K562 (cell line): Measurements from ENCODE around the gene CRIP3. TPM values are rescaled to one million over a fixed set of nuclear protein-coding genes. Genes with fewer than 3 reads are reported as not detected.
A peak's percentile ranks its signal among the peaks of the same experiment; 100 is the strongest.

ENCODE experiments used
- ARID3A ChIP-seq: IDR thresholded peaks from 2 replicates; pipeline ENCODE4 v1.6.1; 2012; ENCODE audit warnings: low read depth, low read length, improper control_type of control experiment, borderline replicate concordance
- ATF6 ChIP-seq: sonication (generic); formaldehyde crosslinking; IDR thresholded peaks from 2 replicates; pipeline ENCODE4 v1.4.0; 2020; ENCODE audit warnings: mild to moderate bottlenecking, missing genetic modification reagents
- BCOR ChIP-seq: fragments of 450-650 bp; IDR thresholded peaks from 2 replicates; pipeline ENCODE4 v1.6.1; 2016
- BMI1 ChIP-seq: fragments of 150-350 bp; IDR thresholded peaks from 2 replicates; pipeline ENCODE4 v1.6.1; 2014; ENCODE audit warnings: low read length
- ELK1 ChIP-seq: sonication (generic); formaldehyde crosslinking; IDR thresholded peaks from 2 replicates; pipeline ENCODE4 v1.8.1; 2022; ENCODE audit warnings: missing genetic modification reagents
- HES1 ChIP-seq: fragments of 450-650 bp; IDR thresholded peaks from 2 replicates; pipeline ENCODE4 v1.6.1; 2016; ENCODE audit warnings: low read depth, mild to moderate bottlenecking, moderate library complexity
- HIVEP1 ChIP-seq: fragments of 250-450 bp; sonication (Bioruptor Pico); IDR thresholded peaks from 2 replicates; pipeline ENCODE4 v1.4.0; 2020; ENCODE audit warnings: mild to moderate bottlenecking
- HMGN3 ChIP-seq: IDR thresholded peaks from 2 replicates; pipeline ENCODE4 v1.6.1; 2011; ENCODE audit warnings: borderline replicate concordance, low read depth, mild to moderate bottlenecking, mixed read lengths, low read length; ENCODE audit not compliant: insufficient read length; ENCODE audit errors: extremely low read depth
- JUN ChIP-seq, 2 experiments: sonication (generic) in 1 of 2; formaldehyde crosslinking in 1 of 2; IDR thresholded peaks; 2 replicates each; pipeline versions ENCODE4 v1.6.1 to v1.8.0; 2012 to 2022; ENCODE audit warnings: borderline replicate concordance in 2 of 2, mild to moderate bottlenecking in 2 of 2, improper control_type of control experiment in 1 of 2, low read depth in 1 of 2, low read length in 1 of 2, missing genetic modification reagents in 1 of 2
- KHSRP ChIP-seq: fragments of 450-650 bp; IDR thresholded peaks from 2 replicates; pipeline ENCODE4 v1.6.1; 2017
- MAFK ChIP-seq: IDR thresholded peaks from 2 replicates; pipeline ENCODE4 v1.6.1; 2011; ENCODE audit warnings: low read length, improper control_type of control experiment
- MCM3 ChIP-seq: fragments of 450-650 bp; IDR thresholded peaks from 2 replicates; pipeline ENCODE4 v1.6.1; 2016
- NUFIP1 ChIP-seq: fragments of 450-650 bp; IDR thresholded peaks from 2 replicates; pipeline ENCODE4 v1.6.1; 2018; ENCODE audit not compliant: partially characterized antibody
- PYGO2 ChIP-seq: fragments of 450-650 bp; IDR thresholded peaks from 2 replicates; pipeline ENCODE4 v1.6.1; 2016; ENCODE audit warnings: mild to moderate bottlenecking, missing genetic modification characterization, moderate library complexity, missing compliant biosample characterization
- XRCC3 ChIP-seq: fragments of 450-650 bp; IDR thresholded peaks from 2 replicates; pipeline ENCODE4 v1.6.1; 2017; ENCODE audit warnings: mild to moderate bottlenecking, moderate library complexity
- ZBTB7A ChIP-seq: IDR thresholded peaks from 2 replicates; pipeline ENCODE4 v1.6.1; 2011; ENCODE audit warnings: low read depth, mild to moderate bottlenecking, low read length, moderate library complexity, borderline replicate concordance; ENCODE audit not compliant: control insufficient read depth
- ZFP36 ChIP-seq: fragments of 150-350 bp; IDR thresholded peaks from 2 replicates; pipeline ENCODE4 v1.6.1; 2018; ENCODE audit warnings: low read length, low read depth; ENCODE audit not compliant: partially characterized antibody
- ZHX1 ChIP-seq: fragments of 150-350 bp; conservative IDR thresholded peaks from 2 replicates; pipeline ENCODE4 v1.6.1; 2014; ENCODE audit warnings: low read length
- ZKSCAN8 ChIP-seq: fragments of 200-800 bp; sonication (Bioruptor generic); IDR thresholded peaks from 2 replicates; pipeline ENCODE4 v1.6.1; 2016; ENCODE audit warnings: missing genetic modification characterization, missing compliant biosample characterization
- ZNF551 ChIP-seq: fragments of 250-450 bp; sonication (Bioruptor Pico); IDR thresholded peaks from 2 replicates; pipeline ENCODE4 v1.5.0; 2021; ENCODE audit warnings: mild to moderate bottlenecking, moderate library complexity
- ZNF561 ChIP-seq: fragments of 450-650 bp; formaldehyde crosslinking; conservative IDR thresholded peaks from 2 replicates; pipeline ENCODE4 v1.4.0; 2020; ENCODE audit warnings: mild to moderate bottlenecking, moderate library complexity
- polyA plus RNA-seq, 8 experiments: library from polyadenylated mRNA; depleted of rRNA in 4 of 8; stranded (reverse) in 5 of 8; unstranded in 3 of 8; fragments of >200 nt; fragmentation: Nextera tagmentation in 2 of 8; fragmentation: Illumina TruSeq in 1 of 8; extraction: Ambion mirVana in 2 of 8; extraction: Trizol in 1 of 8; gene quantifications; 2 replicates each; pipeline versions ENCODE4 v1.2.1 to v1.2.3, GENCODE V29; 2011 to 2014; ENCODE audit warnings: inconsistent platforms in 1 of 8, missing spikeins in 1 of 8
- total RNA-seq, 7 experiments: library from RNA; depleted of rRNA in 6 of 7; stranded (reverse); fragments of >200 nt in 6 of 7; fragmentation: Illumina TruSeq in 2 of 7; extraction: Trizol in 2 of 7; gene quantifications; 2 replicates each; pipeline versions ENCODE4 v1.2.1 to v1.2.3, GENCODE V29; 2011 to 2021; ENCODE audit warnings: low replicate concordance in 1 of 7

Gene CRIP3
- total and polyA plus RNA-seq, 9 of the 15 experiments (the other 6 are each of a cell fraction or from before 2014, with no cell fraction given): 0.36 to 2.1 (median 0.87) TPM

- TF ChIP-seq ELK1 (CRISPR knock-in tag) (no peak), MCM3 (no peak), HMGN3 (no peak), ATF6 (no peak), HIVEP1 (CRISPR knock-in tag) (no peak), NUFIP1 (no peak), XRCC3 (no peak), MAFK (no peak), ARID3A (no peak), HES1 (no peak), ZNF561 (CRISPR knock-in tag) (no peak), ZFP36 (peak; percentile 99), ZKSCAN8 (CRISPR knock-in tag) (no peak), BMI1 (no peak), JUN (IDR thresholded peaks at IDR 0.05; ENCODE audit: borderline replicate concordance, low read depth, low read length) (no peak), JUN (CRISPR knock-in tag; IDR thresholded peaks at IDR 0.05; ENCODE audit: borderline replicate concordance) (no peak), ZHX1 (no peak), KHSRP (no peak), ZNF551 (CRISPR knock-in tag) (no peak), ZBTB7A (0 out of 2 replicates have a peak, but pooled peaks have one; percentile 32), PYGO2 (tag) (no peak), BCOR (peak; percentile 88)
Measured at GRCh38 chr6:43269273-43270007, 39.2 kb downstream of the CRIP3 start (continued).
